Measurements from ENCODE around the gene BLVRB. TPM values are rescaled to one million over a fixed set of nuclear protein-coding genes. Genes with fewer than 3 reads are reported as not detected.

The BLVRB gene
- total and polyA plus RNA-seq, 2 of the 8 experiments (the other 6 are each of a cell fraction or from before 2014, with no cell fraction given), result 28.7 to 182 TPM

DNA sequence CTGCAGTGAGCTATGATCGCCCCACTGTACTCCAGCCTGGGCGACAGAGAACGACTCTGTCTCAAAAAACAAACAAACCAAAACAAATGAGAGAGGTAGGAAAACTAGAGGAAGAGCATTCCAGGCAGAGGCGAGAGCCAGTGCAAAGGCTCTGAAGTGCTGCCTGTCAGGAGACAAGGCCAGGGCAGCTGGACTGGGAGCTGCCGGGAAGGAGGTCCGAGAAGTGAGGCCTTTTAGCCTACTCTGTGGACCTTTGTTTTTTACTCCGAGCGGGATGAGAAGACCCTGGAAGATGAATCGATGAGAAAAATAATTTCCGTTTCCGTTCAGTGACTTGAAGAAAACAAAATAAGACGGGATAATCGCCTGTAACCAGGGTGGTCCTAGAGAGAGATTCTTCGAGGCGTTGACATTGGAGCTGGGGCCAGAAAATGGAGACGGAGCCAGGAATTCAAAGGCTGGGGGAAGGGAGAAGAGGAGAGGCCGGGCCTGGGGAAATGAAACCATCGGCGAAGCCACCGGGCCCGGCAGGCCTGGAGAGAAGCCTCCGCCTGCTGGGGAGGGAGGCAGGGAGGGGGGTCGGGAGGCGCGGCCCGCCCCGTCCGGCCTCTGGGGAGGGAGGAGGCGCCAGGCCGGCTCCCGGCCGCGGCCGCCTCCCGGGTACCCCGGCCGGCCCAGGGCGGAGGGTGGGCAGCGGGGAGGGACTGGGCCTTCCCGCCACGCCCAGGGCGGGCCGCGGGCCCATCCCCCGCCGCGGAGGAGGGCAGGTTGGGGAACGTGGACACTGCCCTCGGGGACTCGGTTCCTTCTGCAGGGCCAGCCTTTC is 31.9 kb downstream of the BLVRB start:
- DNase-seq (ENCODE audit: low read depth in 1 of 2, low spot score in 2 of 2) (peak in 1 of 2 experiments; percentile 86), FAIRE-seq (no peak)
- no peaks in the 10 kb centered on the region for H4K20me1 ChIP-seq (replicated peaks in 1 of 2; ENCODE audit: control insufficient read depth in 1 of 2, insufficient read depth in 2 of 2, low read length in 2 of 2)
- H3K27me3 ChIP-seq (replicated peaks in 1 of 4; ENCODE audit: control insufficient read depth in 3 of 4, extremely low read depth in 1 of 4, insufficient read depth in 3 of 4, low read length in 3 of 4), result no peaks in the 10 kb centered on the region
- H3K4me1 ChIP-seq (replicated peaks in 1 of 4; ENCODE audit: control insufficient read depth in 3 of 4, insufficient read depth in 4 of 4, low read length in 3 of 4), result peaks cover 0 to 4% (median 3%) of the 10 kb centered on the region in 4 experiments; a peak in 4 of 7 replicates
- H3K4me2 ChIP-seq (ENCODE audit: insufficient read depth in 1 of 2, low read depth in 2 of 2, low read length in 2 of 2), result peak overlapping the region; percentile 63 to 68
- H2BK15ac ChIP-seq (ENCODE audit: low read length), result peak overlapping the region; percentile 46; the same call in 1 of the 2 replicates
- peak overlapping the region; percentile 80 for H2BK12ac ChIP-seq (ENCODE audit: low read depth, low read length)
- H2BK5ac ChIP-seq (ENCODE audit: low read depth, low read length), result peak overlapping the region; percentile 29
- WGBS, 2 experiments (ENCODE audit: extremely low coverage in 1 of 2, insufficient coverage in 1 of 2, insufficient read length in 1 of 2, insufficient replicate concordance in 2 of 2, low coverage in 1 of 2, low lambda C conversion rate in 2 of 2, missing lambda C conversion rate in 1 of 2), result 14% methylated on average over 21 of the region's 50 CpGs; no CpG with 5 or more reads in 1 of the 2 experiments
- ChIA-PET CTCF (ENCODE audit: partially characterized antibody) (interaction anchor here (0.8 to 3.9 kb wide), 8 partner anchors 9 to 84 kb away, joined by 3 to 21 read pairs (median 4); partner anchors contain the start of gene BLVRB), POLR2A (ENCODE audit: partially characterized antibody) (interaction anchor here (0.5 to 2.7 kb wide), 15 partner anchors 7 to 1534 kb away, joined by 3 to 40 read pairs (median 4); partner anchors contain the start of genes BLVRB, NFKBIB, PLD3 and PRX)
- peak overlapping the region; percentile 15 for H4K91ac ChIP-seq (replicated peaks; ENCODE audit: insufficient read length, low read length)
- peak overlapping the region; percentile 47; the same call in 1 of the 2 replicates for H4K8ac ChIP-seq (ENCODE audit: extremely low read depth, insufficient read depth, low read length)
- no peak overlapping the region for H3K23ac ChIP-seq (ENCODE audit: insufficient read length)
- no peak overlapping the region for H2BK20ac ChIP-seq (ENCODE audit: low read length)
- no peak overlapping the region for H3K4ac ChIP-seq (replicated peaks; ENCODE audit: insufficient read length, low read depth, low read length)
- peak overlapping the region; percentile 13 for H2BK120ac ChIP-seq (replicated peaks; ENCODE audit: low read depth, low read length)
- H3K79me1 ChIP-seq (ENCODE audit: low read depth, low read length), result no peaks in the 10 kb centered on the region
- H3K9ac ChIP-seq (replicated peaks in 1 of 4; ENCODE audit: extremely low read depth in 1 of 4, low read depth in 3 of 4, low read length in 3 of 4), result peak overlapping the region; percentile 43 to 82 (median 72)
- H3K18ac ChIP-seq (ENCODE audit: extremely low read depth, low read length), result peak overlapping the region; percentile 85
- no peak overlapping the region for H2AK5ac ChIP-seq (ENCODE audit: low read depth, low read length)
- no peaks in the 10 kb centered on the region for H3K9me3 ChIP-seq (ENCODE audit: insufficient read depth in 2 of 2, low read depth in 1 of 2, low read length in 1 of 2)
- peak overlapping the region; percentile 22 to 55 (median 44); a peak in 7 of 8 replicates for H3K4me3 ChIP-seq (ENCODE audit: extremely low read depth in 1 of 4, insufficient read depth in 2 of 4, low read depth in 3 of 4, low read length in 4 of 4)
- no peaks in the 10 kb centered on the region for H3K36me3 ChIP-seq (ENCODE audit: control insufficient read depth in 2 of 4, insufficient read depth in 4 of 4, low read length in 3 of 4)
- H3K79me2 ChIP-seq (ENCODE audit: control insufficient read depth in 1 of 2, insufficient read depth in 2 of 2, low read length in 2 of 2), result no peaks in the 10 kb centered on the region
- no peak overlapping the region for H3K56ac ChIP-seq (replicated peaks; ENCODE audit: insufficient read length, low read depth, low read length)
- H3K27ac ChIP-seq (ENCODE audit: low read depth, low read length), result peak overlapping the region; percentile 81
- H3K23me2 ChIP-seq (ENCODE audit: low read depth, low read length), result peaks cover 2% of the 10 kb centered on the region; the same call in 1 of the 2 replicates
- peak overlapping the region; percentile 75 for H2AFZ ChIP-seq (ENCODE audit: low read length)
- no peak overlapping the region for H3K14ac ChIP-seq (ENCODE audit: insufficient read length)
- H4K5ac ChIP-seq (ENCODE audit: insufficient read length, low read depth, low read length), result peak overlapping the region; percentile 85
- TF ChIP-seq RFX5 (IDR thresholded peaks at IDR 0.05; ENCODE audit: borderline replicate concordance, low read depth, low read length) (no peak), POLR2AphosphoS5 (IDR thresholded peaks at IDR 0.05; ENCODE audit: low read depth, low read length) (peak; percentile 36; the same call in 1 of the 2 replicates), BCL11A (IDR thresholded peaks at IDR 0.05; ENCODE audit: low read depth in 2 of 2, low read length in 2 of 2) (no peak), CBX5 (IDR thresholded peaks at IDR 0.05; ENCODE audit: low read depth, low read length) (no peak), TBP (IDR thresholded peaks at IDR 0.05; ENCODE audit: low read depth, low read length) (peak; percentile 52; the same call in 1 of the 2 replicates), SIN3A (conservative IDR thresholded peaks at IDR 0.05 in 1 of 2, IDR thresholded peaks at IDR 0.05 in 1 of 2; ENCODE audit: low read depth in 1 of 2, low read length in 2 of 2) (peak in 1 of 2 experiments; percentile 62; a peak in 1 of 4 replicates), SP1 (IDR thresholded peaks at IDR 0.05; ENCODE audit: low read depth, low read length) (peak; percentile 58; the same call in 1 of the 2 replicates), YY1 (IDR thresholded peaks at IDR 0.05; ENCODE audit: low read depth, low read length) (peak; percentile 86), RAD21 (IDR thresholded peaks at IDR 0.05 in 1 of 2, conservative IDR thresholded peaks at IDR 0.05 in 1 of 2; ENCODE audit: low read depth in 2 of 2, low read length in 2 of 2) (no peak), JUN (IDR thresholded peaks at IDR 0.05; ENCODE audit: low read depth, low read length) (no peak), PHF8 (conservative IDR thresholded peaks at IDR 0.05; ENCODE audit: low read depth, low read length) (peak; percentile 2; the same call in 1 of the 2 replicates)

All from H1 (cell line).